ENCODE results near the gene ZC3H15. TPM values are rescaled to one million over a fixed set of nuclear protein-coding genes. Genes with fewer than 3 reads are reported as not detected.
"Not testable (repeated sequence)": the region's sequence is repeated elsewhere in the genome, so short reads cannot be mapped to it uniquely, and the experiment has no call there.

The ZC3H15 gene
- total RNA-seq, 1 experiment from 2014 or later = 82.9 TPM

- peaks cover 14% of the 10 kb centered on the region for H3K36me3 ChIP-seq
- H3K27me3 ChIP-seq = no peaks in the 10 kb centered on the region
- no peaks in the 10 kb centered on the region for H3K9me3 ChIP-seq
- no peak overlapping the region for H3K4me3 ChIP-seq
- no peak for DNase-seq
These were observed 1.9 kb upstream of the ZC3H15 start for GRCh38 chr2:186484062-186484735.

DNA sequence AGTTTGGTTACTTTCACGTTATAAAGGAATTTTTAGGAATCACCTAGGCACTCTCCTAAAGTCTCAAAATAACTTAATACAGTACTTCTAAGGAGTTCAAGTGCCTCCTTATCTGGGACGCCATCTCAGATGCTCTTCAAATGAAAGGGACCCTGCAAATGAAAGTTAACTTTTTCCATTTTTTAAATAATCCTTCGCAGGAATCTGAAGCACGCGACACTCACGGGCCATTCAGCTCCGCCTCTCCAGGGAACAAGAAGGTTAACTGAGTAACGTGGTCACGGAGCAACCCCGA lies 537 bp upstream of the ZC3H15 start:
- H3K27me3 ChIP-seq = no peaks in the 10 kb centered on the region
- no peak for DNase-seq
- H3K9me3 ChIP-seq = no peaks in the 10 kb centered on the region
- H3K36me3 ChIP-seq = peaks cover 19% of the 10 kb centered on the region
- H3K4me3 ChIP-seq = peak overlapping the region; percentile 90

- Histone ChIP-seq H3K36me3 (peaks cover 21% of the 10 kb centered on the region), H3K27me3 (no peaks in the 10 kb centered on the region), H3K4me3 (peak overlapping the region; percentile 90), H3K9me3 (no peaks in the 10 kb centered on the region)
- no peak for DNase-seq
These were observed 889 bp downstream of the ZC3H15 start for GRCh38 chr2:186486651-186487647.

DNA sequence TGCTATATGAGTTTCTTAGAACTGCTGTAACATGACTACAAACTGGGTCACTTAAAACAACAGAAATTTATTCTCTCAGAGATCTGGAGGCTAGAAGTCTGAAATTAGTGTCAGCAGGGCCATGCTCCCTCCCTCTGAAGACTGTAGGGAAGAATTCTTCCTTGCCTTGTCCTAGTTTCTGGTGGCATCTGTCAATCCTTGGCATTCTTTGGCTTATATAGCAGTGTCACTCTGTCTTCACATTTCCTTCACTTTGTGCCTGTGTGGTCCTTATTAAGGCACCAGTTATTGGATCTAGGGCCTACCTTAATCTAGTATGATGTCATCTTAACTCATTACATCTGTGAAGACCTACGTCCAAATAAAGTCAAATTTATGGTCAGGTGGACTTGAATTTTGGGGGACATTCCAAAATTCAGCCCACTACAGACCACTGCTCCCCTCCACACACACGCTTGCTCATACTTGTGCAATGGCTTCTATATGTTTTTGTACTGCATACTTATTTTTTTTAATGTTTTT lies 7.6 kb downstream of the ZC3H15 start:
- Histone ChIP-seq H3K4me3 (no peak overlapping the region), H3K9me3 (no peaks in the 10 kb centered on the region), H3K27me3 (no peaks in the 10 kb centered on the region), H3K36me3 (peaks cover 70% of the 10 kb centered on the region)
- DNase-seq = no peak

- Histone ChIP-seq H3K36me3 (peaks cover 86% of the 10 kb centered on the region), H3K27me3 (no peaks in the 10 kb centered on the region), H3K4me3 (no peak overlapping the region), H3K9me3 (no peaks in the 10 kb centered on the region)
- no peak for DNase-seq
These were observed 10.3 kb downstream of the ZC3H15 start for GRCh38 chr2:186496401-186496800.

- Histone ChIP-seq H3K36me3 (peaks cover 84% of the 10 kb centered on the region), H3K4me3 (no peak overlapping the region), H3K27me3 (no peaks in the 10 kb centered on the region), H3K9me3 (no peaks in the 10 kb centered on the region)
- DNase-seq = no peak
These were observed 11.9 kb downstream of the ZC3H15 start for GRCh38 chr2:186497928-186498327.

- Histone ChIP-seq H3K4me3 (no peak overlapping the region), H3K9me3 (no peaks in the 10 kb centered on the region), H3K27me3 (no peaks in the 10 kb centered on the region), H3K36me3 (peaks cover 84% of the 10 kb centered on the region)
- no peak for DNase-seq
These were observed 12.8 kb downstream of the ZC3H15 start for GRCh38 chr2:186498834-186499233.

DNA sequence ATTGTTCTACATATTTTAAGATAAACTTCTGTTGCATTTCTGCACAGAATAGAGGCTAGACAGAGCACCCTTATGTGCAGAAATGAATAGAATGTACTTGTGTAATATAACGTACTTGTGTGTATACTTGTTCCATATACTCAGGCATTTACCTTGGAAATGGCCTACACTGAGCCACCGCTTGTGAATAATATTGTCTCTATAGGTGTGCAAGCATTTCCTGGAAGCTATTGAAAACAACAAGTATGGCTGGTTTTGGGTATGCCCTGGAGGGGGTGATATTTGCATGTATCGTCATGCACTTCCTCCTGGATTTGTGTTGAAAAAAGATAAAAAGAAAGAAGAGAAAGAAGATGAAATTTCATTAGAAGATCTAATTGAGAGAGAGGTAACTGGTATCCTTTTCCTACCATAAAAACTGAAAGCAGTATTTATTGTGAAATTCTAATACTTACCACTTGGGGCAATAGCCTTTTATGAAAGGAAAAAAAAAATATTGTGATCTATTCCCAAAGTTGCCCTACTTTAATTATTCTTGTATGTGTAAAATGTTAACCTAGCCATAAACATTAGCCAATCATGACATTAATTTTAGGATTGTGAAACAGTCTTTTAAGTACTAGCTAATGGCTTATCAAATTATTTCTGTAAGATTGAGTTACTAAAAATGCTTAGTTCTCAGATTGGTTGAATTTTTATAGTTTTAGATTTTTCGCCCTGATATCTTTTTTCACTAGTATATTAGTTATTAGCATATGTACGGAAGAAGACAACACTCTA lies 18.0 kb downstream of the ZC3H15 start:
- Histone ChIP-seq H3K4me3 (no peak overlapping the region), H3K36me3 (peaks cover 87% of the 10 kb centered on the region), H3K27me3 (no peaks in the 10 kb centered on the region), H3K9me3 (no peaks in the 10 kb centered on the region)
- DNase-seq = no peak

GRCh38 chr2:186508263-186508662 lies 22.2 kb downstream of the ZC3H15 start:
- Histone ChIP-seq H3K27me3 (no peaks in the 10 kb centered on the region), H3K4me3 (no peak overlapping the region), H3K9me3 (no peaks in the 10 kb centered on the region), H3K36me3 (peaks cover 82% of the 10 kb centered on the region)
- DNase-seq = no peak

- no peak for DNase-seq
- H3K4me3 ChIP-seq = no peak overlapping the region
- H3K9me3 ChIP-seq = no peaks in the 10 kb centered on the region
- H3K27me3 ChIP-seq = no peaks in the 10 kb centered on the region
- peaks cover 47% of the 10 kb centered on the region for H3K36me3 ChIP-seq
These were observed 29.3 kb downstream of the ZC3H15 start for GRCh38 chr2:186515376-186515775.

DNA sequence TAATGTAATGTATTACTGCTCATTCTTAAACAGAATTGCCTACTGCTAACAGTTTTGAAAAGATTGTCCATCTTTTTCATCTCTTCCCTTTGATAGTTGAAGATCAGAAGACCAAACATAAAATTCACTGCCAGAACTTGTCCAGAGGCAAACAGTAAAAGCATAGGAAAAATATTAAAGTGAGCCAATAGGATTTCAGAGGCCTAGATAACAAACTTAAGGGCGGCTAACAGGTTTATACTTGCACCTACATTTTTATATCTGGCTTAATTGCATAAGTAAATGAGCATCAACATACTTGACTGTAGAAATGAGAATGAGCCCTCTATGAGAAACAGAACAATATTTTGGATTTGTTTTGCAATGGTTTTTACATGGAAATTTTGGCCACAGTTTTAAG lies 30.3 kb downstream of the ZC3H15 start:
- no peaks in the 10 kb centered on the region for H3K27me3 ChIP-seq
- H3K36me3 ChIP-seq = peaks cover 50% of the 10 kb centered on the region

DNA sequence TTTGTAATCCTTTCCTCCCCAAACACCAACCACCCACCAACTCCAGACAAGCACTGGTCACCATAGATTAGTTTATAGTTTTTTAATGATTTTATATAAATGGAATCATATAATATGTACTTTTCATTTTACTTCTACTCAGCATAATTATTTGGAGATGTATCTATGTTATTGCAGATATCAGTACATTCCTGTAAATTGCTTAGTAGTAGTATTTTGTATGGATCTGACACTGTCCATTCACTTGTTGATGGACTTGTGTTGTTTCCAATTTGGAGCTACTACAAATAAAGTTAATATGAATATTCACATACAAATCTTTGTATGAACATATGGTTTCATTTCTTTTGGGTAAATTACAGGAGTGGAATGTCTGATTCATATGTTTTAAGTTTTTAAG lies 31.0 kb downstream of the ZC3H15 start:
- Histone ChIP-seq H3K9me3 (no peaks in the 10 kb centered on the region), H3K36me3 (peaks cover 45% of the 10 kb centered on the region), H3K4me3 (no peak overlapping the region), H3K27me3 (no peaks in the 10 kb centered on the region)
- no peak for DNase-seq

More for the DNA sequence above, 30.3 kb downstream of the ZC3H15 start:
- no peak for DNase-seq
- Histone ChIP-seq H3K9me3 (no peaks in the 10 kb centered on the region), H3K4me3 (no peak overlapping the region)

GRCh38 chr2:186518291-186518690 lies 32.2 kb downstream of the ZC3H15 start:
- no peak overlapping the region for H3K4me3 ChIP-seq
- H3K36me3 ChIP-seq = peaks cover 35% of the 10 kb centered on the region
- no peaks in the 10 kb centered on the region for H3K9me3 ChIP-seq
- no peak for DNase-seq
- no peaks in the 10 kb centered on the region for H3K27me3 ChIP-seq

DNA sequence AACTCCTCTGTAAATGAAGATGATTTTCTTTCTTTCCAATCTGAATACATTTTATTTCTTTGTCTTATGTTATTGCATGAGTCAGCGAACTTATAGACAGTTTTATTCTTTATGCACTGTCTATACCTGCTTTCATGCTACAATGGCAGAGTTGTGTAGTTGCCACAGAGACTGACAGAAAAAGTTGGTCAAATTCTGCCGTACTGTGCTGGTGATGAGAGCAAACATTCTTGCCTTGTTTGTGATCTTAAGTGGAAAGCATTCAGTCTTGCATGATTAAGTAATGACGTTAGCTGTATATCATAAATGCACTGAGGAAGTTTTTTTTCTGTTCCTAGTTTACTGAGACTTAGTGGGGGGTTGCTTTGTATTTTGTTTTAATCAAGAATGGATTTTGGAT lies 32.9 kb downstream of the ZC3H15 start:
- Histone ChIP-seq H3K27me3 (no peaks in the 10 kb centered on the region), H3K36me3 (peaks cover 33% of the 10 kb centered on the region), H3K9me3 (no peaks in the 10 kb centered on the region), H3K4me3 (no peak overlapping the region)
- no peak for DNase-seq

- not testable (repeated sequence) for H3K27me3 ChIP-seq, H3K4me3 ChIP-seq, DNase-seq, H3K9me3 ChIP-seq
- peaks cover 30% of the 10 kb centered on the region for H3K36me3 ChIP-seq
These were observed 35.6 kb downstream of the ZC3H15 start for GRCh38 chr2:186521570-186522153.

- Histone ChIP-seq H3K4me3 (no peak overlapping the region), H3K27me3 (no peaks in the 10 kb centered on the region), H3K36me3 (peaks cover 26% of the 10 kb centered on the region), H3K9me3 (no peaks in the 10 kb centered on the region)
- no peak for DNase-seq
These were observed 36.4 kb downstream of the ZC3H15 start for GRCh38 chr2:186522450-186522849.

Measured in MG63 (cell line).